Stimulated activated effector memory CD8-positive, alpha-beta T cell treated with anti-CD3 and anti-CD28 coated beads, Interleukin-12 subunit alpha, Interleukin-12 subunit beta, amount 100 ng/mL, for 72 hours (primary cell): ENCODE data around the gene SRRM1.
"Not testable (repeated sequence)": the region's sequence is repeated elsewhere in the genome, so short reads cannot be mapped to it uniquely, and the experiment has no call there.

Experiments used
- ATAC-seq: fragments of 150-1000 bp; cut with Tn5 transposase; 2 replicates; pipeline ENCODE4 v1.10.0; 2021
- DNase-seq, 2 donors: peaks; one replicate each; pipeline ENCODE4 v3.0.0; 2021 to 2022; ENCODE audit warnings: low spot score in 2 of 2
- H3K27ac Mint-ChIP-seq: one replicate; pipeline ENCODE4 v1.8.0; 2022; ENCODE audit warnings: mild to moderate bottlenecking, mixed read lengths
- H3K36me3 Mint-ChIP-seq: one replicate; pipeline ENCODE4 v1.8.0; 2022; ENCODE audit warnings: mild to moderate bottlenecking, mixed read lengths
- H3K4me1 Mint-ChIP-seq: one replicate; pipeline ENCODE4 v1.8.0; 2022; ENCODE audit warnings: mixed read lengths
- H3K4me3 Mint-ChIP-seq: one replicate; pipeline ENCODE4 v1.8.0; 2022; ENCODE audit warnings: mild to moderate bottlenecking, mixed read lengths
- H3K9me3 Mint-ChIP-seq: one replicate; pipeline ENCODE4 v1.8.0; 2022; ENCODE audit warnings: mixed read lengths

SRRM1 gene

GRCh38 chr1:24714859-24715520 lies 71.9 kb downstream of the SRRM1 start:
- Mint-ChIP-seq H3K4me3 (no peak overlapping the region), H3K27ac (peak overlapping the region; percentile 69), H3K4me1 (peaks cover 14% of the 10 kb centered on the region), H3K9me3 (no peaks in the 10 kb centered on the region), H3K36me3 (no peaks in the 10 kb centered on the region)
- DNase-seq (peak in 1 of 2 donors; percentile 15), ATAC-seq (peak; percentile 96)

GRCh38 chr1:24715658-24716057 lies 72.6 kb downstream of the SRRM1 start:
- DNase-seq = no peak
- ATAC-seq = no peak
- H3K4me1 Mint-ChIP-seq = peaks cover 12% of the 10 kb centered on the region
- no peaks in the 10 kb centered on the region for H3K9me3 Mint-ChIP-seq
- H3K27ac Mint-ChIP-seq = peak overlapping the region; percentile 69
- H3K4me3 Mint-ChIP-seq = no peak overlapping the region
- H3K36me3 Mint-ChIP-seq = no peaks in the 10 kb centered on the region

- Mint-ChIP-seq H3K36me3 (no peaks in the 10 kb centered on the region), H3K27ac (no peak overlapping the region), H3K9me3 (no peaks in the 10 kb centered on the region), H3K4me3 (no peak overlapping the region), H3K4me1 (peaks cover 17% of the 10 kb centered on the region)
- DNase-seq (no peak), ATAC-seq (no peak)
These were observed 75.0 kb downstream of the SRRM1 start for GRCh38 chr1:24717887-24718650.

- H3K9me3 Mint-ChIP-seq = no peaks in the 10 kb centered on the region
- H3K4me3 Mint-ChIP-seq = no peak overlapping the region
- no peaks in the 10 kb centered on the region for H3K36me3 Mint-ChIP-seq
- no peak overlapping the region for H3K27ac Mint-ChIP-seq
- no peak for DNase-seq
- H3K4me1 Mint-ChIP-seq = peaks cover 11% of the 10 kb centered on the region
- no peak for ATAC-seq
These were observed 77.0 kb downstream of the SRRM1 start for GRCh38 chr1:24720152-24720551.

- DNase-seq (no peak), ATAC-seq (no peak)
- Mint-ChIP-seq H3K4me1 (peaks cover 6% of the 10 kb centered on the region), H3K27ac (no peak overlapping the region), H3K4me3 (no peak overlapping the region), H3K9me3 (no peaks in the 10 kb centered on the region), H3K36me3 (no peaks in the 10 kb centered on the region)
These were observed 78.4 kb downstream of the SRRM1 start for GRCh38 chr1:24721533-24721932.

GRCh38 chr1:24722073-24723035 lies 79.3 kb downstream of the SRRM1 start:
- ATAC-seq, DNase-seq, H3K9me3 Mint-ChIP-seq, H3K36me3 Mint-ChIP-seq: not testable (repeated sequence)
- peak overlapping the region; percentile 54 for H3K4me3 Mint-ChIP-seq
- peaks cover 12% of the 10 kb centered on the region for H3K4me1 Mint-ChIP-seq
- peak overlapping the region; percentile 14 for H3K27ac Mint-ChIP-seq
